ENCODE measurements around the gene APBA2. TPM values are rescaled to one million over a fixed set of nuclear protein-coding genes. Genes with fewer than 3 reads are reported as not detected.

The APBA2 gene
- total RNA-seq, 1 experiment from 2014 or later = 0.31 TPM

DNA sequence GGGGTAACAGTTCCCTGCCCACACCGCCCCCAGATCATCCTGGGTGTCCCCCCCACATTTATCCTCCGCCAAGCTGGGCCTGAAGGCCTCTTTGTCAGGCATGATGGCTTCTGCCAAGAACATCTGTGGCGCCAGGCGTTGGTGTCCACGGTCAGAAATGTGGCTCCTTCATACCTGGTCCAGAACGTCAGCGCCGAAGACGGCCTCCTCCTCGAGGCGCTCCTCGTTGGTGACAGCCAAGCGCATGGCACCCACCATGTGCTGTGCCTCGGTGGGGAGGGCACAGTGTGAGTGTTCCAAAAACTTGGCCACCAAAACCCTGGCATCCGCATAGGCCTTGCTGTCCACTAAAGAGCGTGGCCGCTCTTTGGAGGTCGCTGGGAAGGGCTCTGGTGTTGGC, 237.4 kb downstream of the APBA2 start:
- intact Hi-C loops (cut with micrococcal nuclease; ENCODE audit: unreplicated experiment) (no loop called here), in situ Hi-C loops (cut with HindIII; ENCODE audit: low pct_unique_long_range_greater_than_20kb, low sequenced_read_pairs) (no loop called here)
- TF ChIP-seq SIN3A (IDR thresholded peaks at IDR 0.05; ENCODE audit: borderline replicate concordance, insufficient read depth, low read depth, low read length) (no peak), TCF7L2 (IDR thresholded peaks at IDR 0.05; ENCODE audit: low read depth, low read length) (no peak), POLR2AphosphoS5 (IDR thresholded peaks at IDR 0.05; ENCODE audit: low read depth, low read length) (no peak), CTCF (IDR thresholded peaks at IDR 0.05) (no peak)
- TF ChIP-seq, protein P1, sequence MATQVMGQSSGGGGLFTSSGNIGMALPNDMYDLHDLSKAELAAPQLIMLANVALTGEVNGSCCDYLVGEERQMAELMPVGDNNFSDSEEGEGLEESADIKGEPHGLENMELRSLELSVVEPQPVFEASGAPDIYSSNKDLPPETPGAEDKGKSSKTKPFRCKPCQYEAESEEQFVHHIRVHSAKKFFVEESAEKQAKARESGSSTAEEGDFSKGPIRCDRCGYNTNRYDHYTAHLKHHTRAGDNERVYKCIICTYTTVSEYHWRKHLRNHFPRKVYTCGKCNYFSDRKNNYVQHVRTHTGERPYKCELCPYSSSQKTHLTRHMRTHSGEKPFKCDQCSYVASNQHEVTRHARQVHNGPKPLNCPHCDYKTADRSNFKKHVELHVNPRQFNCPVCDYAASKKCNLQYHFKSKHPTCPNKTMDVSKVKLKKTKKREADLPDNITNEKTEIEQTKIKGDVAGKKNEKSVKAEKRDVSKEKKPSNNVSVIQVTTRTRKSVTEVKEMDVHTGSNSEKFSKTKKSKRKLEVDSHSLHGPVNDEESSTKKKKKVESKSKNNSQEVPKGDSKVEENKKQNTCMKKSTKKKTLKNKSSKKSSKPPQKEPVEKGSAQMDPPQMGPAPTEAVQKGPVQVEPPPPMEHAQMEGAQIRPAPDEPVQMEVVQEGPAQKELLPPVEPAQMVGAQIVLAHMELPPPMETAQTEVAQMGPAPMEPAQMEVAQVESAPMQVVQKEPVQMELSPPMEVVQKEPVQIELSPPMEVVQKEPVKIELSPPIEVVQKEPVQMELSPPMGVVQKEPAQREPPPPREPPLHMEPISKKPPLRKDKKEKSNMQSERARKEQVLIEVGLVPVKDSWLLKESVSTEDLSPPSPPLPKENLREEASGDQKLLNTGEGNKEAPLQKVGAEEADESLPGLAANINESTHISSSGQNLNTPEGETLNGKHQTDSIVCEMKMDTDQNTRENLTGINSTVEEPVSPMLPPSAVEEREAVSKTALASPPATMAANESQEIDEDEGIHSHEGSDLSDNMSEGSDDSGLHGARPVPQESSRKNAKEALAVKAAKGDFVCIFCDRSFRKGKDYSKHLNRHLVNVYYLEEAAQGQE (IDR thresholded peaks at IDR 0.05; ENCODE audit: insufficient read depth in 1 of 2, low read depth in 2 of 2, low read length in 1 of 2) = no peak
- DNase-seq (ENCODE audit: low read depth, low spot score) = no peak
- BruUV-seq (replicated peaks) = no TSS peak
- no peaks in the 10 kb centered on the region for H3K4me1 ChIP-seq (ENCODE audit: control insufficient read depth, insufficient read depth, low read length)
- ChIA-PET CTCF (no interaction called here), POLR2A (no interaction called here)
- no peak overlapping the region for H3K27ac ChIP-seq (ENCODE audit: low read length)
- H3K4me3 ChIP-seq (ENCODE audit: low read depth in 2 of 2, low read length in 2 of 2) = no peak overlapping the region
- H3K9me3 ChIP-seq (ENCODE audit: control insufficient read depth, insufficient read depth, low read depth, low read length) = no peaks in the 10 kb centered on the region
- H3K36me3 ChIP-seq (ENCODE audit: control insufficient read depth, insufficient read depth, low read length) = no peaks in the 10 kb centered on the region
- H3K27me3 ChIP-seq (ENCODE audit: control insufficient read depth, insufficient read depth, low read length) = no peaks in the 10 kb centered on the region
- no peak for ATAC-seq

DNA sequence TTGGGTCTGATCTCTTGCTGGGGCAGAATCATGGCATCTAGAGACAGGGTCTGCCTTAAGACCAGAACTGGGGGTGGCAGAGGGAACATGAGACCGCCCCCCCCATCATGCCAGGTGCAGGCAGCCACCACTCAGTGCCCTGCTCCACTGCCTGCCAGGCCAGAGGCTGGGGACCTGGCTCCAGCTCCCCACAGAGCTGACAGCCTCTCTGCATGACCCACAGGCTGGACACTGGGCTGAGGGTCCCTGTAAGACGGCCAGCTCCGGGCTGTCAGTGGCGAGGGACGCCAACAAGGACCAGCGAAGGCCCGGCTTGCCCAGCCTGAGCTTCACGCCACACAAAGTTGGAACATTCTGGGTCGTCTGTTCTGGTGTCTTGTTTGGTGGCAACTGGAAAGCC, 238.2 kb downstream of the APBA2 start:
- no peak for TF ChIP-seq POLR2AphosphoS5 (IDR thresholded peaks at IDR 0.05; ENCODE audit: low read depth, low read length)
- TF ChIP-seq CTCF (IDR thresholded peaks at IDR 0.05) = no peak
- TF ChIP-seq SIN3A (IDR thresholded peaks at IDR 0.05; ENCODE audit: borderline replicate concordance, insufficient read depth, low read depth, low read length) = no peak
- TF ChIP-seq, protein P1 (IDR thresholded peaks at IDR 0.05; ENCODE audit: insufficient read depth in 1 of 2, low read depth in 2 of 2, low read length in 1 of 2) = no peak
- no peak for TF ChIP-seq TCF7L2 (IDR thresholded peaks at IDR 0.05; ENCODE audit: low read depth, low read length)
- Histone ChIP-seq H3K27me3 (ENCODE audit: control insufficient read depth, insufficient read depth, low read length) (no peaks in the 10 kb centered on the region), H3K27ac (ENCODE audit: low read length) (no peak overlapping the region), H3K4me3 (ENCODE audit: low read depth in 2 of 2, low read length in 2 of 2) (no peak overlapping the region), H3K4me1 (ENCODE audit: control insufficient read depth, insufficient read depth, low read length) (no peaks in the 10 kb centered on the region), H3K9me3 (ENCODE audit: control insufficient read depth, insufficient read depth, low read depth, low read length) (no peaks in the 10 kb centered on the region), H3K36me3 (ENCODE audit: control insufficient read depth, insufficient read depth, low read length) (no peaks in the 10 kb centered on the region)
- ATAC-seq = no peak
- intact Hi-C loops (cut with micrococcal nuclease; ENCODE audit: unreplicated experiment) = no loop called here
- no TSS peak for BruUV-seq (replicated peaks)
- in situ Hi-C loops (cut with HindIII; ENCODE audit: low pct_unique_long_range_greater_than_20kb, low sequenced_read_pairs) = no loop called here
- ChIA-PET CTCF (no interaction called here), POLR2A (no interaction called here)
- no peak for DNase-seq (ENCODE audit: low read depth, low spot score)
